DOHH2 (cell line): ENCODE measurements around the gene APOA5.
A peak's percentile ranks its signal among the peaks of the same experiment; 100 is the strongest.

Experiments used
- H3F3A ChIP-seq: fragments of 200-600 bp; sonication (generic), shearing (Covaris generic); 2 replicates; pipeline ENCODE4 v1.6.0; 2016; ENCODE audit warnings: antibody characterized with exemption, mild to moderate bottlenecking; ENCODE audit not compliant: control insufficient read depth, insufficient read depth
- H3K27ac ChIP-seq: fragments of 200-600 bp; sonication (generic); 2 replicates; pipeline ENCODE4 v1.5.1; 2014; ENCODE audit warnings: low read depth, mild to moderate bottlenecking, low read length, moderate library complexity
- H3K27me3 ChIP-seq: fragments of 200-600 bp; sonication (generic); 2 replicates; pipeline ENCODE4 v1.6.1; 2014; ENCODE audit warnings: mild to moderate bottlenecking, low read length, mixed read lengths; ENCODE audit not compliant: control insufficient read depth
- H3K36me3 ChIP-seq: fragments of 200-600 bp; sonication (generic); 2 replicates; pipeline ENCODE4 v1.6.1; 2014; ENCODE audit warnings: mild to moderate bottlenecking, low read length, moderate library complexity, mixed read lengths; ENCODE audit not compliant: control insufficient read depth
- H3K4me1 ChIP-seq: fragments of 200-600 bp; sonication (generic); 2 replicates; pipeline ENCODE4 v1.6.1; 2014; ENCODE audit warnings: mild to moderate bottlenecking, low read length, mixed read lengths; ENCODE audit not compliant: control insufficient read depth
- H3K4me2 ChIP-seq: fragments of 200-600 bp; sonication (generic); 2 replicates; pipeline ENCODE4 v1.6.0; 2014; ENCODE audit warnings: mild to moderate bottlenecking, low read length, moderate library complexity
- H3K4me3 ChIP-seq: fragments of 200-600 bp; sonication (generic); 2 replicates; pipeline ENCODE4 v1.5.1; 2014; ENCODE audit warnings: mild to moderate bottlenecking, low read length, mixed read lengths
- H3K79me2 ChIP-seq: fragments of 200-600 bp; sonication (generic); 2 replicates; pipeline ENCODE4 v1.6.1; 2014; ENCODE audit warnings: mild to moderate bottlenecking, low read length, mixed read lengths; ENCODE audit not compliant: control insufficient read depth
- H3K9me2 ChIP-seq: fragments of 200-600 bp; sonication (generic); replicated peaks from 2 replicates; pipeline ENCODE4 v1.6.1; 2014; ENCODE audit warnings: mild to moderate bottlenecking, low read length, mixed read lengths; ENCODE audit not compliant: control insufficient read depth
- H3K9me3 ChIP-seq: fragments of 200-600 bp; sonication (generic); 2 replicates; pipeline ENCODE4 v1.6.1; 2014; ENCODE audit warnings: antibody characterized with exemption, low read length, mixed read lengths; ENCODE audit not compliant: control insufficient read depth, insufficient read depth
- H4K20me1 ChIP-seq: fragments of 200-600 bp; sonication (generic); 2 replicates; pipeline ENCODE4 v1.6.0; 2014; ENCODE audit warnings: low read depth, mild to moderate bottlenecking, antibody characterized with exemption, low read length, moderate library complexity; ENCODE audit not compliant: control insufficient read depth, insufficient read depth
- CTCF ChIP-seq: fragments of 200-600 bp; sonication (generic); IDR thresholded peaks from one replicate; pipeline ENCODE4 v1.5.1; 2014; ENCODE audit warnings: antibody characterized with exemption, mild to moderate bottlenecking, low read depth, low read length; ENCODE audit not compliant: poor library complexity, severe bottlenecking
- EZH2phosphoT487 ChIP-seq: fragments of 200-600 bp; sonication (generic); IDR thresholded peaks from 2 replicates; pipeline ENCODE4 v1.6.1; 2017; ENCODE audit warnings: borderline replicate concordance, mild to moderate bottlenecking, antibody characterized with exemption, low read length, moderate library complexity, mixed read lengths

The APOA5 gene

GRCh38 chr11:116791002-116791812 lies 472 bp downstream of the APOA5 start:
- H3K4me2 ChIP-seq: no peak overlapping the region
- TF ChIP-seq EZH2phosphoT487 (no peak), CTCF (peak; percentile 84)
- no peaks in the 10 kb centered on the region for H3K9me3 ChIP-seq
- H3K79me2 ChIP-seq: peaks cover 19% of the 10 kb centered on the region
- no peak overlapping the region for H3K4me3 ChIP-seq
- H3K36me3 ChIP-seq: peaks cover 15% of the 10 kb centered on the region
- peaks cover 20% of the 10 kb centered on the region for H3K4me1 ChIP-seq
- no peaks in the 10 kb centered on the region for H3K27me3 ChIP-seq
- H3K27ac ChIP-seq: no peak overlapping the region
- H4K20me1 ChIP-seq: no peaks in the 10 kb centered on the region
- no peaks in the 10 kb centered on the region for H3K9me2 ChIP-seq
- H3F3A ChIP-seq: no peaks in the 10 kb centered on the region

GRCh38 chr11:116790167-116791001 lies 1.3 kb downstream of the APOA5 start:
- Histone ChIP-seq H3F3A (no peaks in the 10 kb centered on the region), H4K20me1 (no peaks in the 10 kb centered on the region), H3K27me3 (no peaks in the 10 kb centered on the region), H3K79me2 (peaks cover 27% of the 10 kb centered on the region), H3K4me1 (peaks cover 21% of the 10 kb centered on the region), H3K36me3 (peaks cover 23% of the 10 kb centered on the region), H3K9me3 (no peaks in the 10 kb centered on the region), H3K4me2 (no peak overlapping the region), H3K4me3 (no peak overlapping the region), H3K9me2 (no peaks in the 10 kb centered on the region), H3K27ac (no peak overlapping the region)
- no peak for TF ChIP-seq CTCF
- TF ChIP-seq EZH2phosphoT487: no peak

GRCh38 chr11:116788975-116789374 lies 2.7 kb downstream of the APOA5 start:
- H3K27ac ChIP-seq: no peak overlapping the region
- peaks cover 37% of the 10 kb centered on the region for H3K36me3 ChIP-seq
- H3K27me3 ChIP-seq: no peaks in the 10 kb centered on the region
- H3K79me2 ChIP-seq: peaks cover 28% of the 10 kb centered on the region
- no peaks in the 10 kb centered on the region for H4K20me1 ChIP-seq
- H3F3A ChIP-seq: no peaks in the 10 kb centered on the region
- TF ChIP-seq CTCF: no peak
- TF ChIP-seq EZH2phosphoT487: no peak
- H3K9me3 ChIP-seq: no peaks in the 10 kb centered on the region
- no peaks in the 10 kb centered on the region for H3K9me2 ChIP-seq
- peaks cover 21% of the 10 kb centered on the region for H3K4me1 ChIP-seq
- H3K4me3 ChIP-seq: no peak overlapping the region
- no peak overlapping the region for H3K4me2 ChIP-seq
